OCI-M2 (cell line): ENCODE measurements around the gene OTUB2.

ENCODE experiments used
- DNase-seq: peaks from one replicate; lab custom pipeline; 2025; ENCODE audit not compliant: unreplicated experiment; lab: John Stamatoyannopoulos, UW

OTUB2 gene

DNA sequence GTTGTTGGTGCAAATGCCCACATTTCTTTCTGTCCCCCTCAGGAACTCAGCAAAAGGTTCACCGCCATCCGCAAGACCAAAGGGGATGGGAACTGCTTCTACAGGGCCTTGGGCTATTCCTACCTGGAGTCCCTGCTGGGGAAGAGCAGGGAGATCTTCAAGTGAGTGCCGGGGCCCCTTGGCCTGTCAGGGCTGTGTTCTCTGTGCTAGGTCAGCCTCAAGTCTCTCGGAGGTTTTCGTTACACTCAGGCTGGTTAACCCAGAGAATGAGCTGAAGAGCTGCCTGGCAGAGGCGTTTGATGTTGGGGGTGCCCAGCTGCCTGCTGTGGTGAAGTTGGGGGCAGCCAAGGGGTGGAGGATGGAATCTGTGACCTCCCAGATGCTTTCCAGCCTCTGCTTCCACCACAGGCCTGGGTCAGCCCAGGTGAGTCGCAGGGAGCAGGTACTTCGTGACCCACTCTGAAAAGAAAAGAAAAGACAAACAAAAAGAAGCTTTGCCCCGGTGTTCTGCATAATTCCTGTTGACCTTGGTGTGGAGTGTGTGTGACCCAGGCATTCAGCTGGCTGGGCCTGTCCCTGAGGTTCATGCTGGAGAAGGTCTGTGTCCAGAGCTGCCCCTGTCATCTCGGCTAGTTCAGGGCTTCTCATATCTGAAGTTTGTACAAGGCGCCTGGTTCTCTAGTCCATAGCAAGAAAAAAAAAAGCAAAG lies 12.9 kb downstream of the OTUB2 start:
- DNase-seq = no peak

DNA sequence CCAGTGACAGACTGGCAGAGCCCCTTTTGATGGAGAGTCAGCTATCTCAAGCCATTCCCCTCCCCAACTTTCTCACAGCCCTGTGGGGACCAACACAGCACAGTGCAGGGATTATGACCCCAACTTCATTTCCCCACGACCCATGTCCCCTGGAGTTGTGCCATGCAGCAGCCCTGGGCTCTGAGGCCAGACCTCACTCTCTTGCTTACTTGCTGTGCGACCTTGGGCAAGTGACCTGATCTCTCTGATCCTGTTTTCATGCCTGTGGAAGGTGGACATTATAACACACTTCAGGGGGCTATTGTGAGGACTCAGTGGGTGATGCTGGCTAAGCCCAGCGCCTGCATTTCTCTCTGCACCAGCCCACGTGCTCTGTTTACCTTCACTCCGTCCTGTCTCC lies 14.1 kb downstream of the OTUB2 start:
- DNase-seq = no peak

DNA sequence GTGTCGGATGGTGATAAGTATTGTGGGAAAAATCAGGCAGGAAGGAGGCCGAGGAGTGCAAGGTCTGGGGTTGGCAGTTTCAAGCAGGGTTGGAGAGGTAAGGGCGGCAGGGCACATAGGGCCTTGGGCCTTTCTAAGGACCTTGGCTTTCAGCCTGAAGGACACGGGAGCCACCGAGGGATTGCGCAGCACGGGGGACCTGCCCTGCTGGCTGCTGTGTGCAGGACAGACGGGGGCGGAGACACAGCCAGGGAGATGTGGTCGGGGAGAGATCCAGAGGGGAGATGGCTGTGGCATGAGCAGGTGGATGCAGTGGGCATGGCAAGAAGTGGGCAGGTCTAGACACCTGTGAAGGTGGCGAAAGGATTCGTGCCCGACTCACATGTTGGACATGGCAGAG lies 14.7 kb downstream of the OTUB2 start:
- no peak for DNase-seq

DNA sequence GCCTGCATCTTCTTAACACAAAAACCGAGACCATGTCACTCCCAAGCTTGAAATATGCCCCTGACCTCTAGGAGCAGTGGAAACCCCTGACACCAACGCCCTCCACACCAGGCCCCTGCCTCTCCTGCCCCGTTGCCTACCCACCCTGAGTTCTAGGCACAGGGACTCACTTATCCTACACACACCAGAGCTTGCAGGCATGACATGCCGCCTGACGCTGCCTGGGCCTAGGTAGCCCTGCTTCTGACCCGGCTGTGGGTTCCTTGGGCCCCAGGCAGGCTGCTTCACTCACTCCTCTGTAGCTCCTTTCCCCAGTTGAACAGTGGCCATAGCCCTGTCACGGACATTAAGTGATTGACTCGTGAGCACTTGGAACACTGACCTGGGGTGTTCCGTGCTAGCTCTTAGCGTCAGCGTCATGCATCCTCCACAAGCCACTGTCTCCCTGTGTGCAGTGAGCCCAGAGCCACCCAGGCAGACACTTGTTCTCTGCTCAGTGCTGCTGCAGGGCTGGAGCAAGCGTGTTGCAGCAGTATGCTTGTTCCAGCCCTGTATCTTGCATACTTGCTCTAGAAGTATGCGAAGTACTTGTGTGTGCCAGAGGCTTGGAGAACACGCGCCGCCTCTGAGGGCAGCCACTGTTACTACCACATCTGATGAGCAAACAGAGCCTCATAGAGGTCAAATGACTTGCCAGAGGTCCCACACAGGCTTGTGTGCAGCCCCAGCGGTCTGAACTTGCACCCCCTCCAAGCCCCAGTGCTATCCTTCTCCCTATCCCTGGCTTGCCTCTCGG lies 15.6 kb downstream of the OTUB2 start:
- no peak for DNase-seq

DNA sequence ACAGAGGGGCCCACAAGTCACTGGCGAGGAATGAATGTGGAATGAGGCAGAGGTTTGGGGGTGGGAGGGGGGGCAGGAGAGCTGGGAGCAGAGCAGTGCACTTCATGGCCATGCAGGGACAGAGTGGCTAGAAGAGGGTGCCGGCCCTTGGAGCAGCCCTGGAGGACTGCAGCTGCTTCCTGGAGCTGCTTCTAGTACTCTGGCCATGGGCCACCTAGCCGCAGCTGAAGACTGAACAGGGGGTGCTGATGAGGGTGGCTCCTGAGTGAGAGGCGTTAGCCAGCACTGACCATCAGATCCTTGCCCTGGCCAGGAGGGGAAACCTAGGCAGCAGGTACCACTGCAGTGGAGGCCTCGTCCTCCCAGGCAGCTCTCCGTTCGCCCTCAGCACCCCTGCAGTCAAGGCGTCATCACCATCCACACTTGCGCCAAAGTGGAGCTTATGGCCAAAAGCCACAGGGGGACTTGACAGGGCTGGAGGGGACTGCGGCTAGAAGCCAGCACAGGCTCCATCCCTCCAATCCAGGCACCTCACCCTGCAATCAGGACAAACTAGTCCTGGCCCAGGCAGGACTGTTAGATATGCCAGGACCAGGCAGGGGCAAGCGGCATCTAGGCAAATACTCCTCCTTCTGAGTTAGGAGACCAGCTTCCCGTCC lies 16.4 kb downstream of the OTUB2 start:
- DNase-seq = no peak

DNA sequence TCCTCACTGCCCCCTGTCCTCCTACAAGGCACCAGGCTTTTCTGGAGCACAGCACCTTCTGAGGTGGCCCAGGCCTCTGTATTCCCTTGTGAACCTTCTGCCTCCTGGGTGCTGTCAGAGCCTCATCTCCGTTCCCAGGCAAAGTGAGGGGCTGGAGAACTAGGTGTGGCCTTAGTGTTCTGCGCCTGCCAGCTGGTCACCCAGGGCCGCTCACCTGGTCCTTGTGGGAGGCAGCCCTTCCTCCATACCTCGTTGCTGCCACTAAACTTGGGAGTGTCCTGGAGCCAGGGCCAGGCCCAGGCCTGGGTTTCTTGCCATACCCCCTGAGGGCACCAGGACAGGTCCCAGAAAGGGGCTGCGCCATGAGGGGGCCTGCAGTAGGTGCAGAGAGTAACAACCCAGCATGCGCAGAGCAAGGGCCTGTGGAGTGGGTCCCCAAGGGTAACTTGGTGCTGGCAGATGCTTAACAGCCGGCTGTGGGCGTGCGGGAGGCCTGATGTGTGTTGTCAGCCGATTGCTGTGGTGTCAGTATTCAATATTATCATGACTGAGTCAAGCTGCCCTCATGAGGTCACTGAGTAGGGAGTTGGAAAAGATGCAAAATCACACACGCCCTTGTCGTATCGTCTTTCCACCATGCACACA lies 17.1 kb downstream of the OTUB2 start:
- no peak for DNase-seq

DNA sequence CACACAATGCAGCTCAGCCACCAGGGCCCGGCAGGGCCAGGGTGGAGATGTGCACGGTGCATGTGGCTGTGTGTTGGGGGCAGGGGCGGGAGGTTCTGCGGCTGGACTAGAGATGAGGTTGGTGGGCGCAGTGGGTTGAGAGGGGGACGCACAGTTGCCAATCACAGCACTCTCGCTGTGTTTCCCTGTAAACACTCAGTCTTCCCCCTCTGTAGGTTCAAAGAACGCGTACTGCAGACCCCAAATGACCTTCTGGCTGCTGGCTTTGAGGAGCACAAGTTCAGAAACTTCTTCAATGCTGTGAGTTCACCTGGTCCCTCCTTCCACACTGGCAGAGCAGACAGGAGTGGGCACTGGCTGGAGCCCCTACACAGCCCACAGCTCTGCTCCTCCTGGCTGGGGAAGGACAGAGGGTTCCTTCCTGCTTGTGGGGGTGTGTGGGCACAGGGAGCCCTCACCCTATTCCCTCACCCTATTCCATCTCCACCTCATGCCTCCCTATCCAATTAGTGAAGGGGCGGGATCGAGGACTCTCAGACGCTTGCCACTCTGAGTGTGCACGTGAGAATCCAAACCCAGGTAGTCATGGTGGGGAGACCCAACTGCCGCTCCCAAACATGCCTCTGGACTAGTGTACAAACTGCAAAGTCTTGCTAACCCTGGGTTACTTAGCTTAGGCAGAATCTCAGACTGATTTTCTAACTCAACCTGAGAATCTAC lies 17.8 kb downstream of the OTUB2 start:
- DNase-seq = no peak

DNA sequence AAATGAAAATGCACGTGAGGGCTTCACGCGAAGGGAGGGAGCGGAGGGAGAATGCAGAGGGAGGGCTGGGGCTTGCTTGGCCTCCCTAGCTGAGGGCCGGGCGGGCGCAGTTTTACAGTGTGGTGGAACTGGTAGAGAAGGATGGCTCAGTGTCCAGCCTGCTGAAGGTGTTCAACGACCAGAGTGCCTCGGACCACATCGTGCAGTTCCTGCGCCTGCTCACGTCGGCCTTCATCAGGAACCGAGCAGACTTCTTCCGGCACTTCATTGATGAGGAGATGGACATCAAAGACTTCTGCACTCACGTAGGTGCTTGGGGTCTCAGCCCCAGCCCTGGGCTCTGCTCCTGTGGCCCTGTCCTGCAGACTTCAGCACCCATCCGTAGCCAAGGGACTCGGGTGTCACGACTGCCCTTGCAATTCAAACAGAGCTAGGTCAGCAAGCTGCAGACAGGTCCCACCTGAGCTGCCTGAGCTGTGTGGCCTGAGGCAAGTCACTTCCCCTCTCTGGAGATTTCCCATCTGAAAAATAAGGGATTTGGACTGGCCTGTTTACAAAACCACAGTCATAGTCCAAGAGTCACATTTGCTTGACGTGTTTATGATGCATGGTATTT lies 18.4 kb downstream of the OTUB2 start:
- DNase-seq = no peak

DNA sequence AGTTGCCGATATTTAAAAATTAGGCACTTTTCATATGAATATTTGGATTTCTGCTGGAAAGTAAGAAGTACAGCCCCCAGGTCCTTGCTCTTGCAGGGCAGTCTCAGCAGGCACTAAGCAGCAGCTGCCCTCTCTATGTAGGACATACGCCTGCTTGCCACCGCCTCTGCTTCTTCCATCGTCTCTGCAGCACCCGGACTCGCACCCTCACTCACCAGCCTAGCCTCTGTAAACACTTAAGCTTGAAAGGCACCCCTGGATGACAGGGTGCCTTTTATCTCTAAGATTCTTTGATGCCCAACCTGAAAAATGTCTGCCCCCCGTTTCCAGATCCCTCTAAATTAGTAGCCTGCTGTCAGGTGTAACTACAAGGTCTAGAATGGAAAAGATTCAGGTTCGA lies 19.0 kb downstream of the OTUB2 start:
- DNase-seq = no peak

DNA sequence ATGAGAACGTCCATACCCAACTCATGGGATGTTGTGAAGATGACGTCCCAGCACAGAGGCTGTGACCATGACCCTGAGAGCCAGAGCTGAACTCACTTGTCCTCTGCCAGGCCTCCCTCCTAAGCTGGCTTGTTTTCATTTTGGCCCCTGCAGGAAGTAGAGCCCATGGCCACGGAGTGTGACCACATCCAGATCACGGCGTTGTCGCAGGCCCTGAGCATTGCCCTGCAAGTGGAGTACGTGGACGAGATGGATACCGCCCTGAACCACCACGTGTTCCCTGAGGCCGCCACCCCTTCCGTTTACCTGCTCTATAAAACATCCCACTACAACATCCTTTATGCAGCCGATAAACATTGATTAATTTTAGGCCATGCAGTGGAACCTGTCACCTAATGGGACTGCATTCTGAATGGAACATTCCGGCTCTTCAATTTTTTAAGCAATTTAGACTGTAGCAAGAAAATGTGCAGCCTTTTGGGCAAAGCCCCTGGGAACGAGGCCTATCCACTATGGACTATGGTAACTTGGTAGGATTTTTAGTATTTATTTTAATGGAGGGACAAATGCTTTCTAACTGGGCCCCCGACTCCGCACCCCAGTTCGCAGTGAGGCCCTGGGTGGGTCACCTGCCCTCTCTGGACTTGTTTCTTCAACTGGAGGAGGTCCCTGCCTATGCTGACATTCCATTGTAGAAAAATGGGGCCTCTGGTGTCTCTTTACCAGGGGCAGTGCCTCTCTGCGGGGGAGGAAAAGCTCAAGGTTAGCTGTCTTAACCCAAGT lies 19.6 kb downstream of the OTUB2 start:
- no peak for DNase-seq

DNA sequence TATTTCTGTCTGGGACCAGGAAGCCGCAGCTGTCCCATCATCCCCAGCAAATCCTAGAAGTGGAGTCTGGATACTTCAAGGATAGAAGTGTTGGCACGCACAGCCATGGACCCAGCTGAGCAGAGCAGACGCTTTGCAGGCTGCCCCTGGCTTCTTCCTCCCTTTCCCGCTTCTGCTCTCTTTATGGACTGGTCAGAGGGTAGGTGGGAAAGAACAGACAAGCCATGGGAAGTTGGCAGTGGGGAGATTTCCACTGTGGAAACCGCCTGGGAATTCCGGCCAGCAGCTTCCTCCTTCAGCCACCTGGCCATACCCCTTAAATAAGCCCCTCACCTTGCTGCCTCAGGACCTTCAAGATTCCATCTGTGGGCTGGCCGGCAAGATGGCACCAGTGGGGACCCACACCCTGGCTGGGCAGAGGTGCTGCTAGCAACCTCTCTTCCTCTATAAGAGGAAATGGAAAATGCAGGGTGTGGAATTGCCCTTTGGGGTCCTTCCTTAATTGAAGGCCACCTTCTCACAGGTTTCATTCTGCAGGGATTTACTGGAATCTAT lies 20.6 kb downstream of the OTUB2 start:
- no peak for DNase-seq

DNA sequence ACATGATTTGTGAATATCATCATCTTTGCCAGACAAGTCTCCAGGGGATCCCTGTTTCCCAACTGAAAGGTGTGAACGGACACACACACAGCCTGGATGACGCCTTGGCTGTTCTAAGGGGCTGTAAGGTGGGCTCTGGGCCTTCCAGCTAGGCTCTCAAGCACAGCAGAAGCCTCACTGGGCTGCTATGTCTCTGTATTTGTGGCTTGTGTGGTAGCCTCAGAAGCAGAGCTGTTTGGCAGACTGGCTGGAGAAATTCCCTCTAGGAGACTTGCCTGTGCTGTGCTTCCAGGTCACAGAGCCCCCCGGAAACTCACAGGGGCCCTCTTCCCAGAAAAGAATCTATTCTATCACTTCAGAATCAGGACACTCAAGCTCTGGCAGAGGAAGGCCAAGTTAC lies 21.4 kb downstream of the OTUB2 start:
- no peak for DNase-seq

DNA sequence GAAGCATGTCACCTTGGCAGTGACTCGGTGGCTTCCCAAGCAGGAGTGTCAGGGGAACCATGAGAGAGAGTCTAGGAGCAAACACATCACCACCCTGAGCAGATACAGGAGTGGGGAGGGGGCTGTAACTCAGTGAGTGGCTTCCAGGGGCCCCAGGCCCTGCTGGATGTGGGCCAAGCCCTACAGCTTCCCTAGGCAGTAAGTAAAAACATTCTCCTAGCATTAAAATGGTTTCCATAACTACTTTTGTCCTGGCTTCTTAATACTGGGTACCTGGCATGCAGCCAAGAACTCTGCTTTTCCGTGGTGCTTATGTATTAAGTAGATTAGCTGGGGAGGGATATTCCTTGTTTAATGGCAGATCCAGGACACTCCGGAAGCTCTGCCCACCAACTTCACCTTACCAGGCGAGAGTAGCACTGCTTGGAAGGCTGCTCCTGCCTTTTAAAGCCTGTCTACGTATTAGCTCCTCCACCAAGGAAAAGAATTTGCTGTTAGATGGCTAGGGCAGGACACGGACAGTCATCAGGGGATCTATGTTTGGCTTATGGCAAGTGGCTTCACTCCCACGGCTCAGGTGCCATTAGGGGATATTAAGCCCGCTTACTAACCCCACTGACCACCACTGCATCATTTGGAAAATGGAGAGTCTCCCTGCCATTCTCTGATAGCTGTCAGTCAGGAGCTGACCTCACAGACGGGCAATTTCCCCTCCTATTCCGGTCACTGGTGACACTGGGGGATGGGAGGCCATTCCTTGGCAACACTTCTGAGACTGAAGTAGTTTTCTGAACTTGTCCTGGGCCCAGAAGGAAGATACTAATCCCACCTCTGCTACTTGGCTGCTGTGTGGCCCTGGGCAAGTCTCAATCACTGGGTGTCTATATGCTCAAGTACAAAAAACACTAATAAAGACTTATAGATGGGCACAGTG lies 22.8 kb downstream of the OTUB2 start:
- no peak for DNase-seq

DNA sequence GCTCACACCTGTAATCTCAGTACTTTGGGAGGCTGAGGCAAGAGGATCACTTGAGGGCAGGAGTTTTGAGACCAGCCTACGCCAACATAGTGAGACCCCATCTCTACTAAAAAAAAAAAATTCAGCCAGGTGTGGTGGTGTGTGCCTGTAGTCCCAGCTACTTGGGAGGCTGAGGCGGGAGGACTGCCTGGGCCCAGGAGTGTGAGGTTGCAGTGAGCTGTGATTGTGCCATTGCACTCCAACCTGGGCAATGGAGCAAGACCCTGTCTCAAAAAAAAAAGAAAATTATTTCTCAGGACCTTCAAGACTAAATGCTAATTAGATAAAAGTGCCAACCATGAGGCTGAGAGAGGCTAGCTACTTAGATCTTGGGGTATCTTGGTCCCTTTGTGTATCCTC lies 23.5 kb downstream of the OTUB2 start:
- DNase-seq = no peak

DNA sequence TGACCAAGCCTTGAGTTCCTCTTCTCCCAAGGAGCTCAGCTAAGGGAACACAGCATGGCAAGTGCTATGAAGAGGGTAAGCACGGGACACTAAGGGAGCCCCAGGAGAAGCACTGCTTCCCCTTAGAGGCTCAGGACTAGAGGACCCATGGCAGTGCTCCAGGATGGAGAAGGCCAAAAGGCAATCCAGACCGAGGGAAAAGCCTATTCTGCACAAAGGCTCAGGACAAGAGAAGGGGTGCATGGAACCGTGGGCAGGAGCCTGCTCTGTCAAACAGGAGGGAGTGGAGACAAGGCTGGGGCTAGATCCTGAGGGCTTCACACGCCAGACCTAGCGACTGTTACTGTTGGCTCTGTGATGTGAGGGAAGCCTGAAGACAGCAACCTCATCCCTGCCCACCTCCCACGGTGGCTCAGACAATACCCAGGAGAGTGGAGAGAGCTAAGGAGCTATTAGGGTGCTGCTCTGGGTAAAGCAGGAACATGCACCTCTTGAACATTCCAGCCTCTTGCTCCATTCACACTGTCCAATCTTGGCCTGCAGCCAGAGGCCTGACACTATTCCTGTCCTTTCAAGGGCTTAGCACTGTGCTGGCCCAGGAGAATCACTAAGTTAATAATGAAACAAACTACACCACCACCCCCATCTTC lies 24.2 kb downstream of the OTUB2 start:
- no peak for DNase-seq

DNA sequence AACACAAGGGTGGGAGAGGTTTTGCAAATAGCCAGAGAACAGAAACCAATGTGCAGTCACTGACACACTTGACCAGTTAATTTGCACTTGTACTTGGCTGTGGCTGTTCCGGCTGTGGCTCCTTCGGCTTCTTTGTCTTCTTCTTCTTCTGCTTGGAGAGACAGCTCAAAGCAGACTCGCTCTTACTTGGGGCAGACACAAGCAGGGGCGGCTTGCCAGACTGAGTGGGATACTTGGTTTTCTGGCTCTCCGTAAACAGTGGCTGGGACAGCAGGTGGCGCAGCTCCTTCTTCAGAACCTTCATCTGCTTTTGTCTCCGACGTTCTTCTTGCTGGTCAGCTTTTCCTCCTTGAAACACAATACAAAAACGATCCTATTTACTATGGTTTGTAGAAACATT lies 25.0 kb downstream of the OTUB2 start:
- no peak for DNase-seq

DNA sequence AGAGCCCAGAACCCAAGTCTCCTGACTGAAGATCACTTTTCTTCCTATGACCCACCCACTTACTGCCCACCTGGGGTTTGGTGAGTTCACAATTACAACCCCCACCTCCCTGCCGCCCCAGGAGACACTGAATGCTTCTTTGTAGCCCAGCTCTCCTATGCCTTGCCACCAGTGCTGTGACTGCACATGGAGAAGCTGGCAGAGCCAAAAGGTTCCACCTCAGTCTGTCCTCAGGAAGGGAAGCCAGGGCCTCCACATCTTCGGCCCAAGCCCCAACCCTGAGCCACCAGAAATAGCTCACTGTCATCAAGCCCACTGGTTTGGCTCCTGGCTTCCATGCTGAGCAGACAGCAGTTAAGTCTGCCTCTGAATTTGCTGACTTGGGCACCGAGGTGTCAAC lies 25.6 kb downstream of the OTUB2 start:
- DNase-seq = no peak

DNA sequence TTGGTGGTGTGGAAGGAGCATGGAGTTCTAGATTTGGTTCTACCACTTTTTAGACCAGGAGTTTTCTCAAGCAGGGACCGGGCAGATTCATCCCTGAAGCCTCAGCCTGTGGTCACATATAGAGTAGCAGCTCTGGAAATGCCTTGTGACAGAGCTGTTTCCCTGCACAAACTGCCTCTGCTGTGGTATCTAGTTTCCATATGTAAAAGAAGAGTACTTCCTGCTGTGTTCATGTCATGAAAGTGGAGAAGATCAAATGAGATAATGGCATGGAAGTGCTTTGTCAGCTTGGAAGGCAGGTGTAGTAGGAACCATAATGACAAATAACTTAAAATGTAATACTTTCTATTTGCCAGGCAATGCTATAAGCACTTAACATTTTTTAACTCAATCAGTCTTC lies 26.1 kb downstream of the OTUB2 start:
- no peak for DNase-seq
